GM18511 (cell line): Measurements from ENCODE around the gene ENKD1.
A peak's percentile ranks its signal among the peaks of the same experiment; 100 is the strongest.

ENCODE experiments used
- ATAC-seq: cut with Tn5 transposase; IDR thresholded peaks from one replicate; pipeline ENCODE4 v1.9.1; 2021; ENCODE audit warnings: mild to moderate bottlenecking, moderate library complexity; ENCODE audit not compliant: unreplicated experiment

The ENKD1 gene

DNA sequence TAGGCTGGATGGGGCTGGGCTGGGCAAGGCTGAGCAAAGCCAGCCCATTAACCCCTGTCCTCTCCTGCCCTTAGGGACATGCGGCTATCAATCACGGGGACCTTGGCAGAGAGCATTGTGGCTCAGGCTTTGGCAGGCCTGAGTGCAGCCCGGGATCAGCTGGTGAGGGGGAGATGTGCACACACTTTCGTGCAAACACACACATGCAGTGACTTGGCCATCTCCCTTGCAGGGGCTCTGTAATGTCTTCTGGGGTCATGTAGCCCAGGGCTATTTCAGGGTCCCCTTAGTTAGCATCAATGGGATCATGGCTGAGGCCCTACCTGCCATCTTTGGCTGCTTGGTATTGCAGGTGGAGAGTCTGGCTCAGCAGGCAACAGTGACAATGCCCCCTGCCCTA, 14.7 kb downstream of the ENKD1 start:
- ATAC-seq = no peak

DNA sequence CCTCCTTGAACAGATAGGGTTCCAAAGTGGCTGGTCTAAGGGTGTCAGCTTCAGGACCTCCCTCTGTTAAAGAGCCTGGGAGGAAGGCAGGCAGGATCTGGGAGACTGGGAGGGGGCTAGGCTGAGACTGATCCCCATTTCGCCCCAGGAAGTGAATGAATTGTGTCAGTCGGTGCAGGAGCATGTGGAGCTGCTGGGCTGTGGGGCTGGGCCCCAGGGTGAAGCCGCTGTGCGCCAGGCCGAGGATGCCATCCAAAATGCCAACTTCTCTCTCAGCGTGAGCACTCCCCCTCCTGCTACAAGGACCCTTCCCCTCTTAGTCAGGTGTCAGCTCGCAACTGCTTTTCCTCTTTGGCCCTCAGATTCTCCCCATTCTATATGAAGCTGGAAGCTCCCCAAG, 15.5 kb downstream of the ENKD1 start:
- ATAC-seq = no peak

DNA sequence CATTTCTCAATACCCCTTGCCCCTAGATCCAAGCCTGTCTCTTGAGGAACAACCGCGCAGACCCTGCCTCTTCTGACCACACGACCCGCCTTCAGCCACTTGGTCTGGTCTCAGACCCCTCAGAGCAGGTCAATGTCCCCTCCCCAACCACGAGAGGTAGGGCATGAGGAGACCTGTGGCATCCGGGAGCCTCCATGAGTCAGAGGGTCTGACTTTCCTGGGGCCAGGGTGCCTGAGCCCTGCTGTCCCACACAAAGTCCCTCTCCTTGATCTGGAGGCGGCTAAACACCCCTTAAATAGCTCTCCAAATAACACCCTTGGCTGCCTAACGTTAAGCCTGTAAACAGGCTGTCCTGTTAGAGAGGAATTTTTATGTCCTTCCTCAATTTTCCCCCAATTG, 16.5 kb downstream of the ENKD1 start:
- no peak for ATAC-seq

DNA sequence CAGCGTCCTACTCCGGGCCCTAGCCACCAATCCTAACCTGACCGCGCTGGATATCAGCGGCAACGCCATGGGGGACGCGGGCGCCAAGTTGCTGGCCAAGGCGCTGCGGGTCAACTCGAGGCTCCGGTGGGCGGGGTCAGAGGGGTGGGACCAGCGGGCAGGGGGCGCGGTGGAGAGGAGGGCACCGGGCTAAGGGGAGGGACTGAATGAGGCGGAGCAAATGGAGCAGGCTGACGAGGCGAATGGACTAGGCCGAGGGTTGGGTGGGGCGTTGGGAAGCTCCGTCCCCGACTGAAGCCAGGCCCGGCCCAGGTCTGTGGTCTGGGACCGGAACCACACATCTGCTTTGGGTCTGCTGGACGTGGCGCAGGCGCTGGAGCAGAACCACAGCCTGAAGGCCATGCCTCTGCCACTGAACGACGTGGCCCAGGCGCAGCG, 17.0 kb downstream of the ENKD1 start:
- no peak for ATAC-seq

DNA sequence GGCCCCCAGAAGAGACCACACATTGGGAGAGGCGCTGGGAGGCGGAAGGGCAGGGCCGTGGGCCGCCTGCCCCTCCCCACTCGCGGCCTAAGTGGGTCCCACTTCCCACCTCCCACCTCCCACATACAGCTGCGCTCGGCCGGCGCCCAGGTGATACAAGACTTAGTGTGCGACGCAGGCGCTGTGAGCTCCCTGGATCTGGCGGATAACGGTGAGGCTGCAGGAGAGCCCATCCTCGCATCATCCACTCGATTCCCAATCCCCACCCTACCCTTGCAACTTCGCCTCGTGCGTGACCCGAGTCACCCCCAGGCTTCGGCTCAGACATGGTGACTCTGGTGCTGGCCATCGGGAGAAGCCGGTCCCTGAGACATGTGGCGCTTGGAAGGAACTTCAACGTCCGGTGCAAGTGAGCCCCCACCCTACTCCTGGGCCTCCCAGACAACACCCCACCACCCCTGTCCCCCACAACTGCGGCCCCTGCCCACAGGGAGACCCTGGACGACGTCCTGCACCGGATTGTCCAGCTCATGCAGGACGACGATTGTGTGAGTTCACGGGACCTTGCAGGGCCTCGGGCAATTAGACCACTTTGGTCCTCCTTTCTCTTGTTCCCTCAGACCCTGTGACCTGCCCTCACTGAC, 17.7 kb downstream of the ENKD1 start:
- ATAC-seq = no peak

DNA sequence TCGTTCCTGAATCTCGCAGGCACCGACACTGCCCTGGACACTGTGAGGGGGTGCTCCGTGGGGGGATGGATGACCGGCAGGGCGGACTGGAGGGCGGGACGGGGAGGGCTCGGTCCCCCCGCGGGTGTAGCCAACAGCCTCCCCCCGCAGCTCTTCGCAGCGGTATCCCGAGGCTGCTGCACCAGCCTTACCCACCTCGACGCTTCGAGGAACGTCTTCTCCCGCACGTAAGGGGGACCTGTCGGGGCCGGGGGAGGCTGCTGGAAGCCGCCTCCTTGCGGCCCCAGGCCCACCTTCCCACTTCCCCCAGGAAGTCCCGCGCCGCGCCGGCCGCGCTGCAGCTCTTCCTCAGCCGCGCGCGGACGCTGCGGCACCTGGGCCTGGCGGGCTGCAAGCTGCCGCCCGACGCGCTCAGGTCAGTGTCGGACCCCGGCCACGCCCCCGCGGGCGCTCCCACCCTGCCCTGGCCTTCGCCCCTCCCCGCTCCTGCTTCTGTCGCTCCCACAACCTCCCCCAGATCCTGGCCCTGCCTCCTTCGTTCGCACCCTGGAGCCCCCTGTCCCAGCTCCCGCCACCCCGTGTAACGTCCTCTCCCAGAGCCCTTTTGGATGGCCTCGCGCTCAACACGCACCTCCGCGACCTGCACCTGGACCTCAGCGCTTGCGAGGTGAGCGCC, 18.3 kb downstream of the ENKD1 start:
- ATAC-seq = no peak

DNA sequence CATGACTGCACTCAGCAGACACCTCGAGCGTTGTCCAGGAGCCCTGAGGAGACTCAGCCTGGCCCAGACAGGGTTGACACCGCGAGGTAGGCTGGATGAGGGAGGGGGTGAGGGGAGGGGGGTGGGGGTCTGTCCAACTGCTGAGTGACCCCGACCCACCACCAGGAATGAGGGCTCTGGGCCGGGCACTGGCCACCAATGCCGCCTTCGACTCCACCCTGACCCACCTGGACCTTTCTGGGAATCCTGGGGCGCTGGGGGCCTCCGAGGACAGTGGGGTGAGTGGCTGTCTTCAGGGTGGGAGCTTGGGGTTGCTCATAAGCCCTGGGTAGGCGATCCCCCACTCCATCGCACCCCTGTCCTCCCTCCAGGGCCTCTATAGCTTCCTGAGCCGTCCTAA, 18.9 kb downstream of the ENKD1 start:
- no peak for ATAC-seq

DNA sequence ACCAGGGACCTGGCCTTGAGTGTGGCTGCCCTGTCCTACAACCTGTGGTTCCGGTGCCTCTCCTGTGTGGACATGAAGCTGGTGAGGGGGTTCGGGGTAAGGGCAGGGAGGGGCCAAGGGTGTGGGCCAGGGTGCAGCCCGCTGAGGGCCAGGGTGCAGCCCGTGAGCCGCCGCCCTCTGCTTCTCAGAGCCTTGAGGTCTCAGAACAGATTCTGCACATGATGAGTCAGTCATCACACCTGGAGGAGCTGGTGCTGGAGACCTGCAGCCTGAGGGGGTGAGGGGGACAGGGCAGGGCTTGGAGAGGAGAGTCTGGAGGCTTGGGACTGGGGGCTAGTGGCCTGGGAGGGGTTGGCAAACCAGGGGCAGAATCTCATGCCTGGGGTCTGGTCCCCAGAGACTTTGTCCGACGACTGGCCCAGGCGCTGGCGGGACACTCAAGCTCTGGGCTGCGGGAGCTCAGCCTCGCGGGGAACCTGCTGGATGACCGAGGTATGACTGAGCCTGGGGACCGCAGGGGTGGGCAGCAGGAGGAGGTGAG, 19.4 kb downstream of the ENKD1 start:
- no peak for ATAC-seq

DNA sequence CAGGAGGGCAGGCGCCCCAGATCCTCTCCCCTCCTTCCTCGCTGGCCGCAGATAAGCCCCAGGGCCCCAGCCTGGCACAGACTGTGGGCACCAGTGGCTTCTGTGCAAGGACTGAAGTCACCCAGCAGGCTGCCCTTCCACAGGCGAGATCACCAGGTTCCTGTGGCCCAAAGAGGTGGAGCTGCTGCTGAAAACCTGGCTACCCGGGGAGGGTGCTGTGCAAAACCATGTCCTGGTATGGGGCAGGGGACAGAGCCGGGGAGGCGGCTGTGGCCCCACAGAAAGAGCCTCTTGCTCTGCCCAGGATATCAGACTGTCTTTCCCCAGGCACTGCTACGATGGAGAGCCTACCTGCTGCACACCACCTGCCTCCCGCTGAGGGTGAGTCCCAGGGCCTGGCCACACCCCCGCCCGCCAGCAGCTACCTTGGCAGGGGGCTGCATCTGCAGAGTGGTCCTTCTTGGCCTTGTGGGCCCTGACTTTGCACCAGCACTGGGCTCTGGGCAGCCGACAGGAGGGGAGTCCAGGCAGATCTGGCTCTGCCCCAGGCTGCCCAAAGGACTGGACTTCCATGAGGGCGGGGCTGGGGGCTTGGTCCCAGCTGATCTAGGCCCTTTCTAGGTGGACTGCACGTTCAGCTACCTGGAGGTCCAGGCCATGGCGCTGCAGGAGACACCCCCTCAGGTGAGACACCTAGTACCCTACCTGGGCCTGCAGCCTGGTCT, 21.0 kb downstream of the ENKD1 start:
- peak; percentile 38 for ATAC-seq

DNA sequence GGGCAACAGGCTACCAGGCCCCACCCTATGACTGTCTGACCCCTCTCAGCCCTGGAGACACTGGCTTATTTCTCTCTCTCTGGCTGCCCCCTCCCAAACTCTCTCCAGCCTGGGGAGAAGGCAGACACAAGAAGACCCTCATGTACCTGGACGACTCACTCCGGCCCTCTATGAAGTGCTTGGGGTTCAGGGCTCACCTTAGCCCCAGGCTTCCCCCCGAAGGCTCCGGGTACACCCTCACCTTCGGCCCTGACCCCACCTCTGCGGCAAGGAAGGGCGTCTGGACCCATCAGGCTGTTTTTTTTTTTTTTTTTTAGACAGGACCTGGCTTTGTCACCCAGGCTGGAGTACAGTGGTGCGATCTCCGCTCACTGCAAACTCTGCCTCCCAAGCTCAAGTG, 22.5 kb downstream of the ENKD1 start:
- ATAC-seq = no peak

DNA sequence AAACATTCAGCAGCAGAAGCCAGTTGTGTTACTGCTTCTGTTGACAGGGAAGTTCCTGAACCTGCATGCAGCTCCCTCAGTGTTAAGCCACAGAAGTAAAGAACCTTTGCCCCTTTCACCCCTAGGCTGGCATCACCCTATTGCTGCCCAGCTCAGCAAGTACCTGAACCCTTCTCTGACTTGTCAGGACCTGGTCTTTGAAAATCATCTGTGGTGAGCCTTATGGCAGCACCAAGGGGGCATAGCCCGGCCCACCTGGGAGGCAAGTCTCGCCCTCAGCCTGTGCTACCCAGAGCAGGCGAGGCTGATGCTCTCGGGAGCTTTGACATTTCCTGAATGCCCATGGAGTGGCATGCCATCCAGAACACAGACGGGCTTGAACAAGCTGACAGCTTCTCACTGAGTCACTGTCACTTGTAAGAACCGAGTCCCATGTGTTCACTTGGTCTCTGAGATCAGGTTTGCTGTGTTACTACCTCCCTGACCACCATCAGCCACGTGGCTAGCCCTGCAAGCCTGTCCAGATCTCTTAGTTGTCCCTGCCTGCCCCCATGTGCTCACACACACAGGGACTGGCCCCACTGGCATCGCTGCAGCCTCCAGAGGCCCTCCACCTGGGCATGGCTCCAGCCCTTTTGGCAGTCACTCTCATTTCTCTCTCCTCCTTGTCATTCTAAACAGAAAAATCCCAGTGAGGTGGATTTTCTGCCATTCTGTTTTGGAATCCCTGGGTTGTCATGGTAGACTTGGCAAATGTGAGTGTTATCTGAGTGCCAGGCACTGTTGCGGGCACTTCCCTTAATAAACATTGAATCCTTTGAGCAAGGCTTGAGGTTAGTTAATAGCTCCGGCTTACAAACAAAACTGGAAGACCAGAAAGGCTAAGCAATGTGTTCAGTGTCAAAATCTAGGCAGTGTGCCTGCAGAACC, 24.5 kb downstream of the ENKD1 start:
- no peak for ATAC-seq

DNA sequence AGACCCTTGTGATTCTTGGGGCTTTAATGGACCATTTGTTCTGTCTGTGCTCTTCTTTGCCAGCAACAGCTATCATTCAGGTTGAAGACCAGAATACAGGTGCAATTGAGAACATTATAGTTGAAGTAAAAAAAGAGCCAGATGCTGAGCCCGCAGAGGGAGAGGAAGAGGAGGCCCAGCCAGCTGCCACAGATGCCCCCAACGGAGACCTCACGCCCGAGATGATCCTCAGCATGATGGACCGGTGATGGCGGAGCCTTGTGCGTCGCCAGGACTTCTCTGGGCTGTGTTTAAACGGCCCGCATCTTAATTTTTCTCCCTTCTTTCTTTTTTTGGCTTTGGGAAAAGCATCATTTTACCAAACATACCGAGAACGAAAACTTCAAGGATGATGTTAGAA, 28.9 kb downstream of the ENKD1 start:
- ATAC-seq = no peak

DNA sequence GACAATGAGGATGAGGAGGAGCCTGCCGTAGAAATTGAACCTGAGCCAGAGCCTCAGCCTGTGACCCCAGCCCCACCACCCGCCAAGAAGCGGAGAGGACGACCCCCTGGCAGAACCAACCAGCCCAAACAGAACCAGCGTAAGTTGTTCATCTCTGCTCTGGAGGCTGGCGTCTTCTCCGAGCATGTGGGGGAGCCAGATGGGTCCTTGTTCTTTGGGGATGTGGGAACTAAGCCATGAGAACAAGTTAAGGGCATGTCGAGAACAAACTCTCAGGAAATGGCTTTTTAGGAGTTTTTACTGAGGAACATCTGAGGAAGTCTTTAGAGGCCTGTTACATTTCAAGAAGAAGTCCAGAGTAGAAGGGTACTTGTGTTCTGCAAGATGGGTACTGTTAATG, 29.8 kb downstream of the ENKD1 start:
- no peak for ATAC-seq

DNA sequence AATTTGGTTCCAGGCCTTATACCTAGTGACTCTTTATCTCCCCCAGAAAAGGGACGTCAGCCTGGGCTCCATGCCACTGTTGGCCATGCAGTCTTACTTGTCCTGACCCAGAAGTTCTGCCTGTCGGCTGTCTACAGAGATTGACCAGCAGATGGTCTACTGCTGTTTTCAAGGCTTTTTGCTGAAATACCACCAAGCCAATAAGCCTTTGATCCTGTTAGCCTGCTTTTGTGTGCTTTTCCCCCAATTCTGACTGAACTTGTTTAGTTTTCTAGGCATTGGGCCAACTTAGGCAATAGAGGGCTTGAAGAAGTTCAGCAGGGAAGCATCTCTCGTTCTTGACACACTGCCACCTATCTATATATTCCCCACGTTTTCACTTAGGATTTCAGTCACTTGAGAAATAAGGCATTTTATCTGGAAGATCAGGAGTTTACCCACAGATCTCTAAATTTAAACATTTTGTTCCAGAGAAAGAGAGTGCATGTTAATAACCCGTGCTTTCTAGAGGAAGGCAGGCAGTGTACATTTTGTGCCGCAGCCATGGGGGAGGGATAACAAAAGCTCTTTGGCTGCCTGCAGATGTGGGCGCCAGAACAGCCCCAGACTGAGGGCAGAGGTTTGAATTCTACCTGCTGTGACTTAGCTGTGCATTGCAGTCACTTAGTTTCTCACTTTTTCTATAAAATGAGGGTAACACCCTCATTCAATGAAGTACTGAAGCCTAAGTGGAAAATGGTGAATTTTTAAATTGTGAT, 34.0 kb downstream of the ENKD1 start:
- no peak for ATAC-seq

DNA sequence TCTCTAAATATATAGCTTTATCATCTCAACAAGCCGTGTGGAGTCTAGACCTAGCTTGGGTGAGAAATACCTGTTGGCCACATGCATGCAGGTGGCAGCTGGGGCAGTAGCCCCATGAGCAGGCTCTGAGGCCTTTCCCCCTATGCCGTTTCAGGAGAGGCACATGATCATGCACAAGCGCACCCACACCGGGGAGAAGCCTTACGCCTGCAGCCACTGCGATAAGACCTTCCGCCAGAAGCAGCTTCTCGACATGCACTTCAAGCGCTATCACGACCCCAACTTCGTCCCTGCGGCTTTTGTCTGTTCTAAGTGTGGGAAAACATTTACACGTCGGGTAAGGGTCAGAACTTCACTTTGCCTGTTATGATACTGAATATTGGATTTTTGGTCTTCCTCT, 38.3 kb downstream of the ENKD1 start:
- no peak for ATAC-seq

DNA sequence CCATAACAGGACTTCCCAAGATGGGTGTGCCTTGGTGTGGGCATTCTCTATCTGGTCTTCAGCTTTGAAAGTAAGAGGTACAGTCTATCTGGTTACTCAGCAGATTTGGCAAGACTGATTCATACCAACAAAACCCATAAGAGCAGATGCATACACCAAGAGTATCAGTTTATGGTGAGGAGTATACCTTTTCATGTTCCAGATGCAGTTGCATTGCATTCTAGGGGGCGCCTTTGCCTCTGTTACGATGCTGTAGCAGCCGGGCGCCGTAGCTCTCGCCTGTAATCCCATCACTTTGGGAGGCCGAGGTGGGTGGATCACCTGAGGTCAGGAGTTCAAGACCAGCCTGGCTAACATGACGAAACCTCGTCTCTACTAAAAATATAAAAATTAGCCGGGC, 52.7 kb downstream of the ENKD1 start:
- no peak for ATAC-seq
